ENCODE measurements around the gene SLC38A6. TPM values are rescaled to one million over a fixed set of nuclear protein-coding genes. Genes with fewer than 3 reads are reported as not detected.

Gene SLC38A6
- total RNA-seq, 4 donors from 2014 or later, result 2.3 to 57.5 (median 34.8) TPM

DNA sequence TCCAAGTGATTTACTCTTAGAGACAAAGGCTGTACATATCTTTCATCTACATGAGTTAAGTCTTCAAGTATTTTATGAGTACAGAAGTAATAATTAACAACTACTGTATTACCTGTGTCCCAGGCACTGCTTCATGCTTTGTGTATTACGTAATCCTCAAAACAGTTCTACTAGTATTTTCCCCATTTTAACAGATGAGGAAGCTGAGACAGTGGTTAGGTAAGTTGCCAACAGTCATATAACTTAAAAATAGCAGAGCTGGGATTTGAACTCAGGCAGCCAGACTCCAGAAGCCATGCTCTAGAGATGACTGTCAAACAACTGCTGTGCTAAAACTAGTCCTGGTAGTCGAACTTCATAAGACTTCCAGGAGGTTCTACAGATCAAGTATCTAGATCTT, 10.9 kb upstream of the SLC38A6 start:
- intact Hi-C loops (cut with DNase I; ENCODE audit: low total_unique reads), result no loop called here
- DNase-seq, result no peak
- Histone ChIP-seq H3K36me3 (no peaks in the 10 kb centered on the region), H3K9me3 (no peaks in the 10 kb centered on the region), H3K27me3 (no peaks in the 10 kb centered on the region), H3K27ac (no peak overlapping the region), H3K4me1 (no peaks in the 10 kb centered on the region), H3K4me3 (no peak overlapping the region)
- TF ChIP-seq POLR2A (IDR thresholded peaks at IDR 0.05), result no peak
- TF ChIP-seq, protein P1, sequence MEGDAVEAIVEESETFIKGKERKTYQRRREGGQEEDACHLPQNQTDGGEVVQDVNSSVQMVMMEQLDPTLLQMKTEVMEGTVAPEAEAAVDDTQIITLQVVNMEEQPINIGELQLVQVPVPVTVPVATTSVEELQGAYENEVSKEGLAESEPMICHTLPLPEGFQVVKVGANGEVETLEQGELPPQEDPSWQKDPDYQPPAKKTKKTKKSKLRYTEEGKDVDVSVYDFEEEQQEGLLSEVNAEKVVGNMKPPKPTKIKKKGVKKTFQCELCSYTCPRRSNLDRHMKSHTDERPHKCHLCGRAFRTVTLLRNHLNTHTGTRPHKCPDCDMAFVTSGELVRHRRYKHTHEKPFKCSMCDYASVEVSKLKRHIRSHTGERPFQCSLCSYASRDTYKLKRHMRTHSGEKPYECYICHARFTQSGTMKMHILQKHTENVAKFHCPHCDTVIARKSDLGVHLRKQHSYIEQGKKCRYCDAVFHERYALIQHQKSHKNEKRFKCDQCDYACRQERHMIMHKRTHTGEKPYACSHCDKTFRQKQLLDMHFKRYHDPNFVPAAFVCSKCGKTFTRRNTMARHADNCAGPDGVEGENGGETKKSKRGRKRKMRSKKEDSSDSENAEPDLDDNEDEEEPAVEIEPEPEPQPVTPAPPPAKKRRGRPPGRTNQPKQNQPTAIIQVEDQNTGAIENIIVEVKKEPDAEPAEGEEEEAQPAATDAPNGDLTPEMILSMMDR (IDR thresholded peaks at IDR 0.05), result no peak

DNA sequence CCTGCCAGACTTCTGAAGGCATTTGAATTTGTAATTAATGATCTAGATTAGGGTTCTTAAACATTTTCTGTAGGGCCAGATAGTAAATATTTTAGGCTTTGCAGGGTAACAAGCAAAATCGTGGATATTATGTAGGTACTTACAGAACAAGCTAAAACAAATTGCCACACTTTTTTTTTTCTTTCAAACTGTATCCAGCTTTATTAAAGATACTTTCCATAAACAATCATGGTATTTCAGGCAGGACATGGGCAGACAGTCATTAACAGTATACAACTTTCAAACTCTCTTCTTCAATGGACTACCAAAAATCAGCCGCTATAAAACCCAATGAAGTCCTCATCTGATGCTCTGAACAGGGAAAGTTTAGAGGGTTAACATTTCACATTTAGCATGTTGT, 9.8 kb upstream of the SLC38A6 start:
- no peak for DNase-seq

DNA sequence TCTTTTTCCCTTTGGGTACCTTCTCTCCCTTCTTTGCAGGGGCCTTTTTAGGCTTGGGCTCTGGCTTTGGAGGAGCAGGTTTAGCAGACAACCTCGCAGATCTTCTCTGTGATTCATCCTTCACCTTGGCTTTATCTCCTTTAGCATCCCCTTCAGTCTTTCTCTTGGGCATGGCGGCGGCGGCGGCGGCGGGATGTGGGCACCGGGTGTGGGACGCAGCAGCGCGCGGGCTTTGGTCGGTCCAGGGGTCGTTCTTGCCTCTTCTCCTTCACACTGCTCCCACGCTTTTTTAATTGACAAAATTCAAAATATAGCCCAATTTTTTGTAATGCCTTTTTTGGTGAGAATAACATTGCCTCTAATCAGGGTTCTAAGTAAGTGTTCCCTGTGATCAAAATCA, 8.8 kb upstream of the SLC38A6 start:
- Histone ChIP-seq H3K36me3 (no peaks in the 10 kb centered on the region), H3K9me3 (no peaks in the 10 kb centered on the region), H3K27ac (no peak overlapping the region), H3K4me3 (no peak overlapping the region), H3K4me1 (no peaks in the 10 kb centered on the region), H3K27me3 (no peaks in the 10 kb centered on the region)
- TF ChIP-seq, protein P1 (IDR thresholded peaks at IDR 0.05), result no peak
- TF ChIP-seq POLR2A (IDR thresholded peaks at IDR 0.05), result no peak
- no peak for DNase-seq
- intact Hi-C loops (cut with DNase I; ENCODE audit: low total_unique reads), result no loop called here

More for the DNA sequence above, 9.8 kb upstream of the SLC38A6 start:
- no peaks in the 10 kb centered on the region for H3K27me3 ChIP-seq
- intact Hi-C loops (cut with DNase I; ENCODE audit: low total_unique reads), result no loop called here
- H3K27ac ChIP-seq, result no peak overlapping the region
- no peaks in the 10 kb centered on the region for H3K36me3 ChIP-seq
- H3K4me1 ChIP-seq, result no peaks in the 10 kb centered on the region
- no peaks in the 10 kb centered on the region for H3K9me3 ChIP-seq
- TF ChIP-seq POLR2A (IDR thresholded peaks at IDR 0.05), result no peak
- TF ChIP-seq, protein P1 (IDR thresholded peaks at IDR 0.05), result no peak
- H3K4me3 ChIP-seq, result no peak overlapping the region

DNA sequence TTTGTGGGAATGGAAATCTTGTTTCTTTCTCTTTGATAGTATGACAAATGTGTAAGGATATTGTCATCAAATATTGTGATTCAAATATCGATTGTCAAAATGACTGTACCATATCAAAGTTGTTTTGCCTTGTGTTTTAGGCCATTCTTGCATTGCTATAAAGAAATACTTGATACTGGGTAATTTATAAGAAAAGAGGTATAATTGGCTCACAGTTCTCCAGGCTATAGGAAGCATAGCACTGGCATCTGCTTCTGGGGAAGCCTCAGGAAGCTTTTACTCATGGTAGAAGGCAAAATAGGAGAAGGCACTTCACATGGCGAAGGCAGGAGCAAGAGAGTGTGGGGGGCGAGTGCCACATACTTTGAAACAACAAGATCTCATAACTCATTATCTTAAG, 8.0 kb upstream of the SLC38A6 start:
- DNase-seq, result no peak
- Histone ChIP-seq H3K4me1 (no peaks in the 10 kb centered on the region), H3K27ac (no peak overlapping the region), H3K36me3 (no peaks in the 10 kb centered on the region), H3K4me3 (no peak overlapping the region), H3K9me3 (no peaks in the 10 kb centered on the region), H3K27me3 (no peaks in the 10 kb centered on the region)
- intact Hi-C loops (cut with DNase I; ENCODE audit: low total_unique reads), result no loop called here
- TF ChIP-seq, protein P1 (IDR thresholded peaks at IDR 0.05), result no peak
- TF ChIP-seq POLR2A (IDR thresholded peaks at IDR 0.05), result no peak

DNA sequence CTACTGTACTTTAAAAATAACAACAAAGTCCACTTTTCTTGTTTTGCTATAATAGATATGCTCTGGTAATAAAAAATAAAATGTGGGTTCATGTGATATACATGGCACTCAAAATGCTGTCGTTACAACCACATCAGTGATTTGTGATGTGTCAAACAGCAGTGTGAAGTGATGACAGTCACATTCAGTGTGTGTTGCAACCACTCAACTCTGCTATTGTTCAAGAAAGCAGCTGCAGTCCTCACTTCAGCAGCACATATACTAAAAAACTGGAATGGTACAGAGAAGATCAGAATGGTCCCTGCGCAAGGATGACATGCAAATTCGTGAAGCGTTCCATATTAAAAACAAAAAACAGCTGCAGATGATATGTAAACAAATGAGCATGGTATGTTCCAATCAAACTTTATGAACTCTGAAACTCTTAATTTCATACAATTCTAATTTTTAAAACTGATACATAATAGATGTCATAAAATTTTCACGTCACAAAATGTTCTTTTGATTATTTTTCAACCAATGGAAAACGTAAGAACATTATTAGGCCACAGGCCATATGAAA, 6.9 kb upstream of the SLC38A6 start:
- Histone ChIP-seq H3K27ac (no peak overlapping the region), H3K36me3 (no peaks in the 10 kb centered on the region), H3K4me1 (no peaks in the 10 kb centered on the region), H3K27me3 (no peaks in the 10 kb centered on the region), H3K4me3 (no peak overlapping the region), H3K9me3 (no peaks in the 10 kb centered on the region)
- no peak for DNase-seq
- TF ChIP-seq, protein P1 (IDR thresholded peaks at IDR 0.05), result no peak
- TF ChIP-seq POLR2A (IDR thresholded peaks at IDR 0.05), result no peak
- intact Hi-C loops (cut with DNase I; ENCODE audit: low total_unique reads), result no loop called here
